ENCODE measurements around the gene DPP10.

- no peak for TF ChIP-seq CTCF (IDR thresholded peaks at IDR 0.05)
- TF ChIP-seq TCF7L2 (IDR thresholded peaks at IDR 0.05; ENCODE audit: low read depth, low read length): no peak
These were observed 1048.8 kb downstream of the DPP10 start for GRCh38 chr2:115491186-115491793.
